Urothelium cell line (cell line): ENCODE data around the gene CST2.
"Not testable (repeated sequence)": the region's sequence is repeated elsewhere in the genome, so short reads cannot be mapped to it uniquely, and the experiment has no call there.

Experiments used
- DNase-seq: peaks from one replicate; pipeline ENCODE4 v3.0.0; 2011; ENCODE audit warnings: low spot score, mixed read lengths
- FAIRE-seq: peaks from 2 replicates; lab custom pipeline; 2011; peaks lifted over from hg19 to GRCh38; lab: Jason Lieb, UNC

The CST2 gene, protein sequence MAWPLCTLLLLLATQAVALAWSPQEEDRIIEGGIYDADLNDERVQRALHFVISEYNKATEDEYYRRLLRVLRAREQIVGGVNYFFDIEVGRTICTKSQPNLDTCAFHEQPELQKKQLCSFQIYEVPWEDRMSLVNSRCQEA

DNA sequence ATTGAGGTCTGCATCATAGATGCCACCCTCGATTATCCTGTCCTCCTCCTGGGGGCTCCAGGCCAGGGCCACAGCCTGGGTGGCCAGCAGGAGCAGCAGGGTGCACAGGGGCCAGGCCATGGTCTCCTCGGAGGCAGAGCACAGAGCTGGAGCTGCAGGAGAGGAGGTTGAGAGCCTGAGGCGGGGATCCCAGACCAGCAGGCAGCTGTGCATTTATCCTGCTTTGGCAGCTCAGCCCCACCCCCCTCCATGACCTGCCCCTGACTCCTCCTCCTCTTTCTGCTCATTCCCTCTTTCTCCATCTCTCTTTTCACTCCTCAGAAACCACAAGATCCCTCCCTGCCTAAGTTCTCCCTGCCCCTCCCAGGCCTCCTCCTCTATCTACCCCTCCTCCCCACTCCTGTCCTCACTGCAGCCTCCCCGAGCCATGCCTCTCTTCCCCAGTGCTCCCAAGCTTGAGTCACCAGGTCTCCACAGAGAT is at the start of gene CST2:
TSS of gene CST2 (minus strand) at position 189 of the 481 bp plus-strand sequence. CDS start at position 120, 69 bp downstream.
- no peak for FAIRE-seq
- DNase-seq, result peak; percentile 14

DNA sequence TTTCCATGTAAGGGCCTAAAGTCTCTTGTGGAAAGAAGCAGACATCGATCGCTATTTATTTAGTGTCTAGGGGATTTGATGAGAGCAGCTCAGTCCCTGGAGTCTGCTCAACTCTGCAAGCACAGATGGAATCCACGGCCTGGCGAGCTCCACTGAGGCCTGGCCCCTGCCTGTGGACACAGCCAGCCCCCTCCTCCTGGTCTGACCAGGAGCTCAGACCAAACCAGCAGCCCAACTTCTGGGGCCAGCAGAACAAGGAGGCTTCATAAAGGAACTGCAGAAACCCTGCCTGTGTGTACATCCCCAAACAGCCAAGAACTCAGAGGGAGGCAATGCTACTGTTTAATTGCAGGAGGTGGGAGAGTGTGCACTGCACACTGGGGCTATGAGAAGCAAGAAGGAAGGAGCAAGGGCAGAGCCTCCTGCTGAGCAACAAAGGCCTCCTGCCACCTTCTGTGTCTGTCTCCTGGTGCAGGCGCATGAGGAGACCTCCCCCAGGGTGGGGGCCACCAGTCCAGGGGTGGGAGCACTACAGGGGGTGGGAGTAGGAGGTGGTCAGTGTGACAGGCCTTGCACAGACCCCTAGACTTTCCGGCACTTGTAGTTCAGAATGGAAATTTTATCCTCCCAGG is 49.2 kb upstream of the CST2 start:
- FAIRE-seq (no peak), DNase-seq (no peak)

DNA sequence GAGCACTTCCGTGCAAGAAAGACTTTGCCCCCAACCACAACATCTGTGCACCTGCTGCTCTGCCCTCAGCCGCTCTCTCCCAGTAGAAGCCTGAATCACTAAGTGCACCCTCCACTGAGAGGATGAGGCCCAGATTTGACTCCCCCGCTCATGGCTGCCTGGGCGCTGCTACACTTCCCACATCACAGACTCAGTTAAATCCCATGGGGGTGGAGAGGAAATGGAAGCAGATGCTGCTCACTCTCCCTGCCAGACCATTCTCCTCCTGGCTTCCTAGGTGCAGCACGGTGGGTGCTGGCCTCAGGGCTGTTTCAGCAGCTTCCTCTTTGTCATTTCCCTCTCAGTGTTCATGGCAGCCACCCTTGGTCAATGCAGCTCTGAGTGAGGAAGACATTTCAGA is 48.2 kb upstream of the CST2 start:
- DNase-seq (peak; percentile 20), FAIRE-seq (no peak)

DNA sequence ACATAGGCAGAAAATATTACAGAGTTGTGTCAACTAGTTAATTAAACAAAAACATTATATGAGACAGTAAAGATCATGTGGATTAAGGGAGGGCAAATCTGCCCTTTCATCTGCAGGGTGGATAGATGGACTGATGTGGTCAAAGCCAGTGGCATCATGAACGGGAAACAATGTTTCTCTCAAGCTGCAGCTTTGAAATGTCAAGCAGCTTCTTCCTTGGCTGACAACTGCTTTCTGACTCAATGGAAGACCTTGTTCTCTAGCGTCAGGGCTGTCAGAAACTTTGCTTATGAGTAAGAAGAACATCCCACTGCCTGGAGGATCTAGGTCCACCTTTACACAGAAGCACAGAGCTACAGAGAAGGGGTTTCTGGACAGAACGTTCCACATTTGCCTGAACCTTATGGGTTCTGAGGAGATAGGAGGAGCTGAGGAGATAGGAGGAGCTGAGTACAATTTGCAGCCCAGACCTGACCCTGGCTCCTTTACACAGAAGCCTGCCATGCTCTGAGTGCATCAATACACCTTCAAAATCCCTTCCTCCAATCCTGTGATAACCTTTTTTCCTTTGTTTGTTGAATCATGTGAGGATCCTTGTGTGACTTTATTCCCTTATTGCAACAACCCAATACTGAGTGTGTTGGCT is 47.0 kb upstream of the CST2 start:
- no peak for DNase-seq
- no peak for FAIRE-seq

DNA sequence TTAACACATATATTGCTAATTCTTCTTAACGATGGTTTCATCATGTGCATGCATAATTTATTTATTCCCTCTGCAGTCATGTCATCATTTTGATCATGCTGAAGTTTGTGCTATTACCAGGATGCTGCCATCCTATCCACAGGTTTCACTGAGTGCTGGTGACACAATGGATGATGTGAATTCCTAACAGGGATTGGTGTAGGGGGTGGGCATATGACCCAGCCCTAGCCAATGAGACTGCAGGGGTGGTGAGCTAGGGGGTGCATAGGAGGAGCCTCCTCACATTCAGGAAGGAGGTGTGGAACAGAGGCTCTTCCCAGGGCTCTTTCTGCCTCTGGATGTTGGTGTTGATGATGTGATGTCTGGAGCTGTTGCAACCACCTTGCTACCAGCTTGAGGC is 45.5 kb upstream of the CST2 start:
- FAIRE-seq, result no peak
- no peak for DNase-seq

DNA sequence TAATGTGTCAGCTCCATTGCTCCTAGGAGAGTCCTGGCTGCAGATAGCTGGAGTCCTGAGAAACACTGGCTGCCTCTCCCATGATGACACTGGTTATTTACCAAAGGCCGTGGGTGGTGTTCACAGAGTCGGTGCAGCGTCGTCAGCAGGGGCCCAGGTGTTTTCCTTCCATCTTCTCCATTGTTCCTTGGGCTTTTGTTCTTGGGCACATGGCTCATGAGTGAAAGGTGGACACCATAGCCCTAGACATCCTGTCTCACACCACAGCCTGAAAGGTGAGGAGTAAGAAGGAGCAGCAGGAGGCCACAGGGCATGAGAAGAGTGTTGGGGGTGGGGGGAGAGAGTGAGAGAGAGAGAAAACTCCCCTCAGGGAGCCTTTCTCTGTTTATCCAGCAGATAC is 43.9 kb upstream of the CST2 start:
- no peak for DNase-seq
- FAIRE-seq, result no peak

DNA sequence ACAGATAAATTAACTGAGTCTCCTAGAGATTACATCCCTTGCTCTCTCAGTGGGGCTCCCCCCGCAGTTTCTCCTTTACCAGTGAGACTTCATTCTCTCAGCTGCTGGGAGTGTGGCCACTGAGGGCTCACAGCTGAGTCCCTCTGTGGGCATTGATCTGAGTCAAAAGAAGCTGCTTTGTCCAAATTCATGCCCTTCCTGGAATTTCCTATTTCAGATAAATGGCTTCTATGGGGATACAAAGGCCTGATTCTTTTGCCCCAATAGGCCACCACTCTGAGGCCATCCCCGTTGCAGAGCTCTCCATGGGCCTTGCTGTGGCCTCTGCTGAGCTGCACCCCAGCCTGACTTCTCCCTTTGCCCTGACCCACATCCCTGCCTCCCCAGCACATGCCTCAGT is 43.0 kb upstream of the CST2 start:
- FAIRE-seq, result no peak
- DNase-seq, result no peak

DNA sequence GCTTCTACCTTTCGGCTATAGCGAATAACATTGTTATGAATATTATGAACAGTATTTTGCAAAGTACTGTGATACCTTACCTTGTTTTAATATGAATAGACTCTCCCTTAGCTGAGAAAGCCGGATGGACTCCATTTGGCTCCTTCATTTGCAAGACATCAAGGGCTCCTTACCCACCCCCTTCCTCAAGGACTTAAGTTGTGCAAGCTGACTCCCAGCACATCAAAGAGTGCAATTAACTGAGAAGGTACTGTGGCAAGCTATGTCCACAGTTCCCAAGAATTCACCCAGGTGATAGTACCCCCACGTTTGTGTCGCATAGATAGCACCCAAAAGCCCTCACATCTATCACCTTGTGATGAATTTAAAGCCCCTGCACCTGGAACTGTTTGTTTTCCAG is 41.8 kb upstream of the CST2 start:
- DNase-seq, result no peak
- no peak for FAIRE-seq

DNA sequence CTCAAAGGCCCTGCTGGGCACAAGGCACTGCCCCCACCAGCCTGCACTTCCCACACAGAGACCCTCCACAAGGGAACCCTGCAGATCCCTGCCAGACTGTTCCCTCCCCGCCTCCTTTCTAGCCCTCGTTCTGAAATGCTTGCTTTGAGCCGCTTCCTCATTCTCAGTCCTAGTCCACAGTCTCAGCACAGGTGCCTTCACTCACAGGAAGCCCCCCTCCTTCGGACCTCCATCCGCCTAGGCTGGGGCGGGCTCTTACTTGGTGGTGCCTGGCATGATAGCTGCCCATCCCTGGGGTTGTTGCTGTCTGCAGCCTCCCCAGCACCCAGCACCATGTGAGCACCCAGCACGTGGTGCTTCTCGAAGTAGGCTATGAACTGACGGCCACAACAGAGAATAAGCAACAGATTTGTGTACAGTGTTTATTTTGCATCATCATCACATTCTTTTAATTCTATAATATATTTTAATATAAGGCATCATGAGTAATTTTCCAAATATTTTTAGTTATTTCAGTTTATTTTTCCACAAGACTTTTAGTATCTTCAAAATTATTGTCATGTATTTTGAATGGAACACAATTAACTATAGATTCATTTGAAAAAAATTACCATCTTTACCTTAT is 40.7 kb upstream of the CST2 start:
- FAIRE-seq (no peak), DNase-seq (no peak)

DNA sequence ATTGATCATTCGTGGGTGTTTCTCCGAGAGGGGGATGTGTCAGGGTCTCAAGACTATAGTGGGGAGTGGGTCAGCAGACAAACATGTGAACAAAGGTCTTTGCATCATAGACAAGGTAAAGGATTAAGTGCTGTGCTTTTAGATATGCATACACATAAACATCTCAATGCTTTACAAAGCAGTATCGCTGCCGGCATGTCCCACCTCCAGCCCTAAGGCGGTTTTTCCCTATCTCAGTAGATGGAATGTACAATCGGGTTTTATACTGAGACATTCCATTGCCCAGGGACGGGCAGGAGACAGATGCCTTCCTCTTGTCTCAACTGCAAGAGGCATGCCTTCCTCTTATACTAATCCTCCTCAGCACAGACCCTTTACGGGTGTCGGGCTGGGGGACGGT is 34.2 kb upstream of the CST2 start:
- not testable (repeated sequence) for DNase-seq, FAIRE-seq

DNA sequence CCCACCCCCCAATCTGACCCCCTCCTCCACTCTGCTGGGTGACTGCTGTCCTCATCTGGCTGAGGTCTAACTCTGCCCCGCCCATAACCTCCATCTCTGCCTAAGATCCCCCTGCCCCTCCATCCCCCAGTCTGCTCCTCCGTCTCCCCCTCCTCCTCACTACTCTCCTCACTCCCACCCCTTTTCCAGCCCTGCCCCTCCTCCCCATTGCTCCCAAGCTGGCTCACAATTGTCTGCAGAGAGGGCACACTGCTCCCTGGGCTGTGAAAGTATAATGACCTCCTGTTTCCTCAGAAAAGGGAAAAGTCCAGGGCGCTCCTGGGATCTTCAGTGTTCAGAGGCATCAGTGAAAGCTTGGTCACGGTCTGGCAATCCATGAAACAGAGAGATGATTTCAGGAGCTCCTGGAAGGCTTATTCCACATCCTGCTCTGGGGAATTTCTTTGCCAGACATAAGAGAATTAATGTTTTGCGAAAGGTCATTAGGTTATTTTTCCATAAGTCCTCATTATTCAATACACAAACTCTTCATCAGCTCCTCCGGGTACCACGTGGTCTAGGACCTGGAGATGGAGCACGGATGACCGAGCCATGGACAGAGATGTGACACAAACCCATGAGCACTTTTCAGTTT is 31.6 kb upstream of the CST2 start:
- FAIRE-seq (no peak), DNase-seq (no peak)

DNA sequence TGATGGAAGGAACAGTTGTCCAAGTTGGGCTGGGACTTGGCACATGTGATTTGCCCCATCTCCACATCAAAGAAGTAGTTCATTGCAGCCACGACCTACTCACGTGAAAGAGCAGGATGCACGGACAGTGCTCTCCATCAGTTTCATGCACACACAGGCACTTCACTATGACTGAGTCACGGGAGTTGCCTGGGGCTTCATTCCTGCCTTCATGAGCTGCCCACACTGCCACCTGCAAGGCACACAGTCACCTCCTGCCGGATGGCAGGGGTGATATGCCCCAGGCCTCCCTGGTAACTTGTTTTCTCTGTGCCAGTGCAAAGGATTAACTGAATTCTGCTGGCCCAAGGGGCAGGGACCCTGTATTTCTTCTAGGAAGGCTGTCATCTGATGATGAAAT is 30.2 kb upstream of the CST2 start:
- DNase-seq, result no peak
- no peak for FAIRE-seq

DNA sequence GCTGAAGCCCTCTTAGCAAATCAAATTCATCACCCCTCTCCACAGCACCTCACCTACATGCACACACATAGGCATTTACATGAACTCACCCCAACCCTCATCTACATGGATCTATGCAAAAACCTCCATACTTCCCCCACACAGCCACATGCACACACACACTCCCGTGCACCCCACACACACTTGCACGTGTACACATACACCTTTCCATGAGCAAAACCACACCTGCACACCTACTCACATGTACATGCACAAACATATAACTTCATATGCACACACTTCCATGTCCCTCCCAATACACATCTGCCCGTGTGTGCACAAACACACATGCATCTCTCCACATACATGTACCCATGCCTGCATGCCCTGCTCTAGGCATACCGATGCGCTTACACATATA is 29.7 kb upstream of the CST2 start:
- no peak for DNase-seq
- no peak for FAIRE-seq

DNA sequence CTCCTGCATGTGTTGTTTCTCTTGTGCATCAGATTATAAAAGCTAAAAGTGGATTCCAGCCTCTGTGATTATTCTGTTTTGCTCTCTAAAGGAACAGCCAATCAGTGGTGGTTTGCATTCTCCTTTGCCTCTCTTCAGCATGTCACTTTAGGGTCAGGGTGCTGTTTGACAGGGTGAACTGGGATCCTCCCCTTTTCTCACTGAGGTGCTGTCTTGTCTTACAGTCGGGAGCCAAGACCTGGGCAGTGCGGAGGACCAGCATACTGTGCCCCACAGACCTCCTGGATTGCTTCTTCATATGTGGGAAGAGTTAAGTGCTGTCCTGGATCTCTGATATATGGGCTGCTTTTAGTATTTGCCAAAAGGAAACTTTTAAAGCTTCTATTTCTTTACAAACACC is 15.2 kb upstream of the CST2 start:
- DNase-seq (no peak), FAIRE-seq (no peak)

DNA sequence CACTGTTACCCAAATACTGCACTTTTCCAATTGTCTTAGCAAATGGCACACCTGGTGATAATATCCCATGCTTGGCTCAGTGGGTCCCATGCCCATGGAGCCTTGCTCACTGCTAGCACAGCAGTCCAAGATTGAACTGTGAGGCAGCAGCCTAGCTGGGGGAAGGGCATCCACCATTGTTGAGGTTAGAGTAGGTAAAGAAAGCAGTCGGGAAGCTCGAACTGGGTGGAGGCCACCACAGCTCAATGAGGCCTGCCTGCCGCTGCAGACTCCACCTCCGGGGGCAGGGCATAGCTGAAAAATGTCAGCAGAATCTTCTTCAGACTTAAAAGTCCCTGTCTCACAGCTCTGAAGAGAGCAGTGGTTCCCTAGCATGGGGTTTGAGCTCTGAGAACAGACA is 9.2 kb upstream of the CST2 start:
- DNase-seq, result no peak
- no peak for FAIRE-seq

DNA sequence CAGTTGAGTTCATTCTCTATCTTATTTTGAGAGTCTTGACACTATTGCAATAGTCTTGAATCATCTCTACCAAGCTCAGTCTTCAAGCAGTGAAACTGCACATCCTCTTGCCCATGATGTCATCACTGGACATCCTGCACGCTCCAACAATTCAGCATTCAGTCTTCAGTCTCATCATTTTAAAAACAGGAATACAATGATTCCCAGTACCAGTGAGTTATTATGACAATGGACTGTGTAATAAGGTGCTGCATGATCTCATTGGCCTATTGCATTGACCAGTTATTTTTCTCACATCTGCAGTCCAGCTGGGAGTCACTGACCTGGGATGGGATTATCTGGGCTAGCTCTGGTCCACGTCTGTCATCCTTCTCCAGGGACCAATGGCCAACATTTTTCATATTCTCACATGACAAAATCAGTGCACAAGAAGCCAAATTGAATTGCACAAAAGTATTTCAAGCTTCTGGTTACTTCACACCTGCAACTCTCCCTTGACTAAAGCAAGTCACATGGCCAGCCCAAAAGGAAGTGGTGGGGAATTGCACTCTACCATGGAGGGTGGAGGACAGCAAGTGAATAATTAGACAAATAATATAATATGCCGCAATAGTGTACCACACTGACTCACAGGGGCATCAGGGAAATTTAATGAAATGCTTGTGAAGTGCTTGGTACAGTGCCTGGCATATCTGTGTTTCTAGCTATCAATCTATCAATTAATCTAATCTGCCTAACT is 6.4 kb upstream of the CST2 start:
- DNase-seq (no peak), FAIRE-seq (no peak)

DNA sequence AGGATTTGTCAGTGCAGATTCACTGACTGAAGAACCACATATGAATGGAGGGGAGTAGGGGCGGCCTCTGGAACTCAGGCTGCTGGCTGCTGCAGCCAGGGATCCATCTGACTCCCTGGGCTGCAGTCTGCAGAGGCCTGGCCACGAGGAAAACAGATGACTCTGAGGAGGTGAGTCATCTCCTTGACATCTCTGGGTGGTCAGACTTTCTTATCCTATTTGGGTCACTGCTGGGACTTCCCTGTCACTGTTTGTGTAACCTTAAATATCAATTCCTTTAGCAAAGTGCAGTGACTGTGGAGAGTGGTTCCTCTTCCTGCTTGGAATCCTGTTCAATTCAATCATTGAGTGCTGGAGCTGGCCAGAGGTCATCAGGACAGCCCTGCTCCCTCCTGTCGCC is 5.4 kb upstream of the CST2 start:
- FAIRE-seq, result not testable (repeated sequence)
- DNase-seq, result peak; percentile 26

DNA sequence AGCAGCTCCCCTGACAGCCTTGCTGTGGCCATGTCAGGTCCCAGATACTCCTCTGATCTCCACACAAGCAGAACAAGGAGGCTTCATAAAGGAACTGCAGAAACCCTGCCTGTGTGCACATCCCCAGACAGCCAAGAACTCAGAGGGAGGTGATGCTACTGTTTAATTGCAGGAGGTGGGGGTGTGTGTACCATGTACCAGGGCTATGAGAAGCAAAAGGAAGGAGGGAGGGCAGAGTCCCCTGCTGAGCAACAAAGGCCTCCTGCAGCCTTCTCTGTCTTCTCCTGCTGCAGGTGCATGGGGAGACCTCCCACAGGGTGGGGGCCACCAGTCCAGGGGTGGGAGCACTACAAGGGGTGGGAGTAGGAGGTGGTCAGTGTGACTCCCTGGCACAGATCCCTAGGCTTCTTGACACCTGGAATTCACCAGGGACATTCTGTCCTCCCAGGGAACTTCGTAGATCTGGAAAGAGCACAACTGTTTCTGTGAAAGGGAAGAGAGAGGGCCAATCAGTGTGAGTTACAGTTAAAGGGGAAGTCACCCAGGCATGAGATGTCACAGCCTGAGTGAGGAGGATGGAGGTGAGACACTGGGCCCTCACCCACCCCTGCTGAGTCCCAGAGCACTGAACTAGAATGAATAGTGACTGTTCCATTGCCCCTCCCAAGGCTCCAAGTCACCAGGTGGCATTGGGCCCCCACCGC is 2.8 kb downstream of the CST2 start:
- FAIRE-seq, result no peak
- DNase-seq, result no peak

DNA sequence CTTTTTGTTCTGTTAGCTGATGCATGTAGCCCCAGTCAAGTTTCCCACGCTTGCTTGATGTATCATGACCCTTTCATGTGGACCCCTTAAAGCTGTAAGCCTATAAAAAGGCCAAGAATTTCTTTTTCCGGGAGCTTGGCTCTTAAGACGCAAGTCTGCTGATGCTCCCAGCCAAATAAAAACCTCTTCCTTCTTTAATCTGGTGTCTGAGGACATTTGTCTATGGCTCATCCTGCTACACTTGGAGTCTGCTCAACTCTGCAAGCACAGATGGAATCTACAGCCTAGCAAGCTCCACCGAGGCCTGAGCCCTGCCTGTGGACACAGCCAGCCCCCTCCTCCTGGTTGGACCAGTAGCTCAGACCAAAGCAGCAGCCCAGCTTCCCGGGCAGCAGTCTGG is 3.4 kb downstream of the CST2 start:
- FAIRE-seq (no peak), DNase-seq (no peak)

DNA sequence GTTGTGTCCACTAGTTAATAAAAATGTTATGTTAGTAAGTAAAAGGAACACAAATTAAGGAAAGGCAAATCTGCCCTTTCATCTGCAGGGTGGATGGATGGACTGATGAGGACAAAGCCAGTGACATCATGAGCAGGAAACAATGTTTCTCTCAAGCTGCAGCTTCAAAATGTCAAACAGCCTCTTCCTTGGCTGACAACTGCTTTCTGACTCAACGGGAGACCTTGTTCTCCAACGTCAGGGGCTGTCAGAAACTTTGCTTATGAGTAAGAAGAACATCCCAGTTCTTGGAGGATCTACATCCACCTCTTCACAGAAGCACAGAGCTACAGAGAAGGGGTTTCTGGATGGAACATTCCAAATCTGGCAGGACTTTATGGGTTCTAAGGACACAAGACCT is 6.0 kb downstream of the CST2 start:
- DNase-seq (no peak), FAIRE-seq (no peak)
